GM23338 (cell line): Measurements from ENCODE around the gene SV2C. TPM values are rescaled to one million over a fixed set of nuclear protein-coding genes. Genes with fewer than 3 reads are reported as not detected.

Experiments
- ATAC-seq: fragments of 200-7000 bp; cut with Tn5 transposase; 3 replicates; pipeline ENCODE4 v1.9.1; 2020
- DNase-seq: peaks from one replicate; pipeline ENCODE4 v3.0.0-alpha.2; 2015; ENCODE audit warnings: low spot score
- H2AFZ ChIP-seq: fragments of 200-600 bp; sonication (generic); 2 replicates; pipeline ENCODE4 v1.8.0; 2016; ENCODE audit warnings: antibody characterized with exemption, mild to moderate bottlenecking, moderate library complexity
- H3F3A ChIP-seq: fragments of 200-600 bp; sonication (generic); replicated peaks from 2 replicates; pipeline ENCODE4 v1.8.0; 2017; ENCODE audit warnings: antibody characterized with exemption, mixed run types, low read depth
- H3K27ac ChIP-seq: fragments of 200-600 bp; sonication (generic); 2 replicates; pipeline ENCODE4 v1.6.1; 2016; ENCODE audit warnings: low read depth
- H3K27me3 ChIP-seq: fragments of 200-600 bp; sonication (generic); 2 replicates; pipeline ENCODE4 v1.8.0; 2016; ENCODE audit warnings: mild to moderate bottlenecking, mixed run types, moderate library complexity; ENCODE audit not compliant: insufficient read depth
- H3K36me3 ChIP-seq: fragments of 200-600 bp; sonication (generic); 2 replicates; pipeline ENCODE4 v1.8.0; 2016; ENCODE audit warnings: mild to moderate bottlenecking; ENCODE audit not compliant: insufficient read depth
- H3K4me1 ChIP-seq: fragments of 200-600 bp; sonication (generic); 2 replicates; pipeline ENCODE4 v1.8.0; 2016; ENCODE audit warnings: mild to moderate bottlenecking, moderate library complexity; ENCODE audit not compliant: insufficient read depth
- H3K4me2 ChIP-seq: fragments of 200-600 bp; sonication (generic); 2 replicates; pipeline ENCODE4 v1.7.1; 2017; ENCODE audit warnings: mixed run types
- H3K4me3 ChIP-seq: fragments of 200-600 bp; sonication (generic); 2 replicates; pipeline ENCODE4 v1.6.1; 2016; ENCODE audit warnings: mixed run types
- H3K79me2 ChIP-seq: fragments of 200-600 bp; sonication (generic); replicated peaks from 2 replicates; pipeline ENCODE4 v1.8.0; 2017; ENCODE audit warnings: mild to moderate bottlenecking; ENCODE audit not compliant: insufficient read depth
- H3K9me2 ChIP-seq: fragments of 200-600 bp; sonication (generic); 2 replicates; pipeline ENCODE4 v1.8.0; 2017; ENCODE audit not compliant: insufficient read depth
- H4K20me1 ChIP-seq: fragments of 200-600 bp; sonication (generic); replicated peaks from 2 replicates; pipeline ENCODE4 v1.8.0; 2017; ENCODE audit warnings: mild to moderate bottlenecking; ENCODE audit not compliant: insufficient read depth
- H3K27ac Mint-ChIP-seq: 2 replicates; pipeline ENCODE4 v1.8.0; 2020; ENCODE audit warnings: inconsistent platforms, mild to moderate bottlenecking, moderate library complexity, mixed read lengths
- H3K27me3 Mint-ChIP-seq: 3 replicates; pipeline ENCODE4 v1.8.0; 2022; ENCODE audit warnings: low read depth, mild to moderate bottlenecking, moderate library complexity, mixed read lengths, inconsistent platforms; ENCODE audit not compliant: insufficient read depth, poor library complexity
- H3K36me3 Mint-ChIP-seq: 3 replicates; pipeline ENCODE4 v1.8.0; 2021; ENCODE audit warnings: low read depth, mild to moderate bottlenecking, inconsistent platforms, moderate library complexity, mixed read lengths
- H3K4me1 Mint-ChIP-seq: 3 replicates; pipeline ENCODE4 v1.8.0; 2020; ENCODE audit warnings: mild to moderate bottlenecking, inconsistent platforms, mixed read lengths
- H3K4me3 Mint-ChIP-seq: 3 replicates; pipeline ENCODE4 v1.8.0; 2021; ENCODE audit warnings: moderate library complexity, mild to moderate bottlenecking, inconsistent platforms, mixed read lengths
- H3K9me3 Mint-ChIP-seq: 3 replicates; pipeline ENCODE4 v1.8.0; 2020; ENCODE audit warnings: moderate library complexity, mild to moderate bottlenecking, inconsistent platforms, mixed read lengths
- CREB1 ChIP-seq: fragments of 250-450 bp; sonication (Bioruptor Pico); IDR thresholded peaks from 2 replicates; pipeline ENCODE4 v1.5.0; 2020; ENCODE audit warnings: low read depth, mild to moderate bottlenecking, moderate library complexity
- EZH2 ChIP-seq: fragments of 200-600 bp; sonication (generic); IDR thresholded peaks from one replicate; pipeline ENCODE4 v1.8.0; 2017; ENCODE audit warnings: antibody characterized with exemption, mild to moderate bottlenecking, low read depth; ENCODE audit not compliant: unreplicated experiment
- EZH2phosphoT487 ChIP-seq: fragments of 200-600 bp; sonication (generic); IDR thresholded peaks from one replicate; pipeline ENCODE4 v1.8.1; 2018; ENCODE audit warnings: antibody characterized with exemption; ENCODE audit not compliant: unreplicated experiment
- JUNB ChIP-seq: IDR thresholded peaks from one replicate; pipeline ENCODE4 v1.6.1; 2016; ENCODE audit warnings: antibody characterized with exemption; ENCODE audit not compliant: unreplicated experiment
- REST ChIP-seq: IDR thresholded peaks from one replicate; pipeline ENCODE4 v1.6.1; 2018; ENCODE audit warnings: antibody characterized with exemption; ENCODE audit not compliant: unreplicated experiment
- STAT1 ChIP-seq: IDR thresholded peaks from one replicate; pipeline ENCODE4 v1.6.1; 2016; ENCODE audit warnings: antibody characterized with exemption; ENCODE audit not compliant: unreplicated experiment
- ZNF114 ChIP-seq: fragments of 250-450 bp; sonication (Bioruptor Pico); IDR thresholded peaks from 2 replicates; pipeline ENCODE4 v1.5.0; 2020; ENCODE audit warnings: mild to moderate bottlenecking, moderate library complexity
- ZNF331 ChIP-seq: fragments of 250-450 bp; sonication (Bioruptor Pico); IDR thresholded peaks from 2 replicates; pipeline ENCODE4 v1.5.0; 2020; ENCODE audit warnings: low read depth, mild to moderate bottlenecking, moderate library complexity
- polyA plus RNA-seq: library from polyadenylated mRNA; unstranded; fragments of >200 nt; fragmentation: Nextera tagmentation; extraction: Ambion mirVana; gene quantifications from 2 replicates; pipeline ENCODE4 v1.2.1, GENCODE V29; 2016
- total RNA-seq: library from RNA; depleted of rRNA; stranded (reverse); fragments of >200 nt; shearing (Covaris generic); gene quantifications from 2 replicates; pipeline ENCODE4 v1.2.3, GENCODE V29; 2014
- TF ChIP-seq, protein P1 (sequence below): IDR thresholded peaks from 2 replicates; pipeline ENCODE4 v1.6.1; 2016; ENCODE audit warnings: antibody characterized with exemption
- TF ChIP-seq, protein P2 (sequence below), 2 experiments: fragments of 200-600 bp in 1 of 2; sonication (generic) in 1 of 2; conservative IDR thresholded peaks; 2 replicates each; pipeline versions ENCODE4 v1.5.1 to v1.6.1; 2016 to 2017; ENCODE audit warnings: antibody characterized with exemption in 2 of 2, low read depth in 2 of 2, mild to moderate bottlenecking in 2 of 2, moderate library complexity in 1 of 2

The SV2C gene
- total and polyA plus RNA-seq, 2 experiments from 2014 or later = 0.05 to 0.07 TPM

DNA sequence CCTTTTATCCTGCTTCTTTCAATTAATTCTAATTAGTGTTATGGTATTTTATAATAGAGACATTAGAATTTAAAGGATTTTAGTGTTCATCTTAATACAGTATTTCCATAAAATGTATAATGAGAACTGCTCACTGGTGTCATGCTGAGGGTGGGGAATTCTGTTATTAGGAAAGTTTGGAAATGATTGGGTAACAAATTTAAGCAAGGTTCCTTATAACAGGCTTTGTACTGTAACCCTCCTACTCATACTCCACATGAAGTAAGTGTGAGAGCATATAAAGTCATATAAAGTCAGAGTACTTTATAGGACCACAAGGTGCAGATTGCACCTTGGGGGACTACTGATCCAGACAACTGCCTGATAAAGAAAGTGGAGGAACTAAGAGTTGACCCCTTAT lies 42.2 kb downstream of the SV2C start (continued):
- TF ChIP-seq CREB1 (no peak), EZH2 (no peak), REST (no peak), ZNF331 (CRISPR knock-in tag) (no peak), ZNF114 (CRISPR knock-in tag) (no peak)
- TF ChIP-seq, protein P1, sequence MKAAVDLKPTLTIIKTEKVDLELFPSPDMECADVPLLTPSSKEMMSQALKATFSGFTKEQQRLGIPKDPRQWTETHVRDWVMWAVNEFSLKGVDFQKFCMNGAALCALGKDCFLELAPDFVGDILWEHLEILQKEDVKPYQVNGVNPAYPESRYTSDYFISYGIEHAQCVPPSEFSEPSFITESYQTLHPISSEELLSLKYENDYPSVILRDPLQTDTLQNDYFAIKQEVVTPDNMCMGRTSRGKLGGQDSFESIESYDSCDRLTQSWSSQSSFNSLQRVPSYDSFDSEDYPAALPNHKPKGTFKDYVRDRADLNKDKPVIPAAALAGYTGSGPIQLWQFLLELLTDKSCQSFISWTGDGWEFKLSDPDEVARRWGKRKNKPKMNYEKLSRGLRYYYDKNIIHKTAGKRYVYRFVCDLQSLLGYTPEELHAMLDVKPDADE = no peak
- TF ChIP-seq, protein P2, sequence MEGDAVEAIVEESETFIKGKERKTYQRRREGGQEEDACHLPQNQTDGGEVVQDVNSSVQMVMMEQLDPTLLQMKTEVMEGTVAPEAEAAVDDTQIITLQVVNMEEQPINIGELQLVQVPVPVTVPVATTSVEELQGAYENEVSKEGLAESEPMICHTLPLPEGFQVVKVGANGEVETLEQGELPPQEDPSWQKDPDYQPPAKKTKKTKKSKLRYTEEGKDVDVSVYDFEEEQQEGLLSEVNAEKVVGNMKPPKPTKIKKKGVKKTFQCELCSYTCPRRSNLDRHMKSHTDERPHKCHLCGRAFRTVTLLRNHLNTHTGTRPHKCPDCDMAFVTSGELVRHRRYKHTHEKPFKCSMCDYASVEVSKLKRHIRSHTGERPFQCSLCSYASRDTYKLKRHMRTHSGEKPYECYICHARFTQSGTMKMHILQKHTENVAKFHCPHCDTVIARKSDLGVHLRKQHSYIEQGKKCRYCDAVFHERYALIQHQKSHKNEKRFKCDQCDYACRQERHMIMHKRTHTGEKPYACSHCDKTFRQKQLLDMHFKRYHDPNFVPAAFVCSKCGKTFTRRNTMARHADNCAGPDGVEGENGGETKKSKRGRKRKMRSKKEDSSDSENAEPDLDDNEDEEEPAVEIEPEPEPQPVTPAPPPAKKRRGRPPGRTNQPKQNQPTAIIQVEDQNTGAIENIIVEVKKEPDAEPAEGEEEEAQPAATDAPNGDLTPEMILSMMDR (conservative IDR thresholded peaks at IDR 0.05; ENCODE audit: low read depth in 2 of 2) = no peak

- Histone ChIP-seq H3K4me2 (no peak overlapping the region), H3K4me1 (no peaks in the 10 kb centered on the region), H3K9me2 (no peaks in the 10 kb centered on the region), H3K27ac (no peak overlapping the region), H3K4me3 (no peak overlapping the region), H3F3A (no peaks in the 10 kb centered on the region), H3K27me3 (no peaks in the 10 kb centered on the region), H2AFZ (no peak overlapping the region), H4K20me1 (no peaks in the 10 kb centered on the region; the same call in 1 of the 2 replicates), H3K79me2 (no peaks in the 10 kb centered on the region), H3K36me3 (no peaks in the 10 kb centered on the region)
- ATAC-seq (no peak), DNase-seq (no peak)
- H3K36me3 Mint-ChIP-seq = no peaks in the 10 kb centered on the region
- H3K27me3 Mint-ChIP-seq = no peaks in the 10 kb centered on the region
- no peaks in the 10 kb centered on the region for H3K4me1 Mint-ChIP-seq
- H3K4me3 Mint-ChIP-seq = no peak overlapping the region
- no peak overlapping the region for H3K27ac Mint-ChIP-seq
- H3K9me3 Mint-ChIP-seq = no peaks in the 10 kb centered on the region
- TF ChIP-seq, protein P1 = no peak
- TF ChIP-seq JUNB = no peak
- no peak for TF ChIP-seq ZNF114 (CRISPR knock-in tag)
- TF ChIP-seq REST = no peak
- TF ChIP-seq, protein P2 (conservative IDR thresholded peaks at IDR 0.05; ENCODE audit: low read depth in 2 of 2) = no peak
- no peak for TF ChIP-seq EZH2
- TF ChIP-seq EZH2phosphoT487 = no peak
- TF ChIP-seq STAT1 = no peak
Observed at GRCh38 chr5:76125888-76126287, 42.7 kb downstream of the SV2C start.
